GM21825 (cell line): Measurements from ENCODE around the gene MKNK1.

Experiments
- ATAC-seq: cut with Tn5 transposase; IDR thresholded peaks from one replicate; pipeline ENCODE4 v1.9.1; 2021; ENCODE audit warnings: mild to moderate bottlenecking, moderate library complexity; ENCODE audit not compliant: unreplicated experiment

The MKNK1 gene

DNA sequence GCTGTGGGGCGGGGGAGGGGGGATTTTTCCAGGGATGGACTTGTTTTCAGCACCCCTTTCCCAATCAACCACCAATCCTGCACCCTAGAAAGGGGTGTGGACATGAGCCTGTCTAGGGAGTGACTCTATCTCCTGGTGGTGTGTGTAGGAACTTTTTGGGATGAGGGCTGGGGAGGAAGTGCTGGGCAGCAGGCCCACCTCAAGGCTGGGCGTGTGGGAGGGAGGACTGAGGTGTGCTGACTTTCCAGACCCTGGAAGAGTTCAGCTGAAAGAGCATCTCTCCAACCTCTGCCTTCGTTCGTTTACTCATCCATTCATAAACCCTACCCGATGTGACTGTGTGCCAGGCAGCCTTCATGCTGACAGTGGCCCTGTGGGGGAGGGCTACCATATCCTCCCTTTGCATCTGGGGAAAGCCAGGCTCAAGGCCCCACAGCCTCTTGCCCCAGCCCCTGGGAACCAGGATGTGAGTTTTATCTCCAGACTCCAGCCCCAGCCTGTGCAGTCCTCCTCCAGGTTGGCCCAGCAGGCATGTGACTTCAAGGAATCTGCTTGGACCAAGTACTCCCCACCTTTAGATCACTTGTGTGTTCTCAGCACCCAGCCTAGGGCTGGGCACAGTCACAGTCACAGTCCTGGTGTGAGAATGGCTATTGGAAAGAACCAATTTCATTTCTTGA lies 59.4 kb downstream of the MKNK1 start:
- ATAC-seq = no peak

DNA sequence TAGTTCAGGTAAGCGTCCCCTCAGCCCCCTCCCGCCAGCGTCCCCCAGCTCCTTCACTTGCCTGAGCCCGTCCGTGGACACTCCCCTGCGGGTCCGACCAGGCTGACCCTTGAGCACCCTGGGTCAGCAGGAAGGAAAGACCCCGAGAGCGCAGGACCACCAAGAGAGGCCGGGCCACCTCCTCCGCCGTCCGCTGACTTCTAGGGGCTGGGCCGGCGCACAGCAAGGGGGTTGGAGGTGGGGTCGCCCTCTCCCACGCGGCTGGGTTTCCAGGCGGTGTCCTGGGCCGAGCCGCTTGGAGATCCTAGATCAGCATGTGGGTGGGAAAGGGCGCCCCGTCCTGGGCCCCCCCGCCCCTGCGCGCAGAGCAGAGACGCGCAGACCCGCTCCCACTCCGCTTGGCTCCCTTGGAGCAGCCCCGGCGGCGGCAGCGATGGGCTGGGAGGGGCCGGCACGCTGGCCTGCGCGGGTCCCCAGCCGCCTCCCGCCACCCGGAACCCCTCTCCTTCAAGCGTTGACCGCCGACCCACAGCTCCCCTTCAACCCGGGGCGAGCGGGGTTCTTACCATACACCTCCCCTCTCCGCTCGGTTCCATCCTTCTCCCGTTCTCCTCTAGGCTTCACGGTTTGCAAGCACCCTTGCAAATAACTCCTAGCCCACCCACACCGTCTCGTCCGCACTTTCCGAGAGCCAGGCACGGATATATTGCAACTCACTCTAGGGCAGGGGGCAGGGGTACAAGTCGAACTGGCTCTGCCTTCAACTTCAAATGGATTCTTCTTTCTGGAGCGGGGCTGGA lies 60.1 kb downstream of the MKNK1 start:
- no peak for ATAC-seq

DNA sequence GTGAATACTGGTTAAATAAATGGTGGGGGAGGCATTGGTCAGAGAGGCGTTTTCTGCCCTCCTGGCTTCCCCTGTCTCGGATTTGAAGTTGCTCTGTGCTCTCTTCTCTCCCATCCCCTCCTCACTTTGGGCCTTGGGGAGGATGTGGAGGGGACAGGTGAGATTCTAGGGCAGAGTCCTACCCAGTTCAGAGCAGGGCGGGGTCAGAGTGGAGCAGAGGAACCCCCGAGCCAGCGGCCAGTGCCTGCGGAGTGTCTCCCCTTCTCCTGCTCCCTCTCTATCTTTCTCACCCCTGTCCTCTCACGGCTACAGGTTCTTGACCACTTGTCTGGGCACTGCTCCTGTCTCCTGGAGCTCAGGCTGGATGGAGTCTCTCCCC lies 60.7 kb downstream of the MKNK1 start:
- no peak for ATAC-seq

DNA sequence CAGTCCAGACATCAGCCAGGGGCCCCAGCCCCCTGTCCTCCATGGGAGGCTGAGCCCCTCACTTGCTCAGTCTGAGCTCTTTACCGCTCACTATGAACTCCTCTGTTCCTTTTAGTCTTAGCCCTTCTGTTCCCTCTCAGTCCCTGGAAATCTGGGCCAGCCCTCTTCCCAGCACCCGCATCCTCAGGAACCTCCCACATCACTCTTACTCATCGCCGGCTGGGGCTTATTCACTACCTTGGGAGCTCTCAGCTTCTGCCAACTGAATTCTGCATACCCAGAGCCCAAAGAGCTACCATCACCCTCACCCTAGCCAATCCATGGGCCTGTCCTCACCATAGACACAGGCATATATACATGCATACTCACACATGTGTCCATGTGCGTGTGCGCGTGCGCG lies 64.1 kb downstream of the MKNK1 start:
- ATAC-seq = no peak

DNA sequence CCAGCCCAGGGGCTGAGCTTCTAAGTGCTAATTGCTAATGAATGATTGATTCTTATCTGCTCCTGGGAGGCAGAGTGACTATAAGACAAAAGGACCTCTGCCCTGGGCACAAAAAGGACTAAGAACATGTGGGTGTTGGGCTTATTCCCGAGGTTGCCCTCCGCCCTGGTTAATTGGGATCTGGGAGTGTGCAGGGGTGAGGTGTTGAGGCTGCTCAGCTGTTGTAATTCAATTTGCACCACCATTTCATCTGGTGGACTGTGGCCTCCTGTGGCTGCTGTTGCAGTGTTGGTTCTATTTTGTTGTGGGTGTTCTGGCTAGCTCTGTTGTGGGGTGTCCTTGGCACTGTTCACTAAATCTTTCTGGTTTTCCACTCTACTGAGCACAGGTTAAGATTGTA lies 65.9 kb downstream of the MKNK1 start:
- ATAC-seq = no peak

DNA sequence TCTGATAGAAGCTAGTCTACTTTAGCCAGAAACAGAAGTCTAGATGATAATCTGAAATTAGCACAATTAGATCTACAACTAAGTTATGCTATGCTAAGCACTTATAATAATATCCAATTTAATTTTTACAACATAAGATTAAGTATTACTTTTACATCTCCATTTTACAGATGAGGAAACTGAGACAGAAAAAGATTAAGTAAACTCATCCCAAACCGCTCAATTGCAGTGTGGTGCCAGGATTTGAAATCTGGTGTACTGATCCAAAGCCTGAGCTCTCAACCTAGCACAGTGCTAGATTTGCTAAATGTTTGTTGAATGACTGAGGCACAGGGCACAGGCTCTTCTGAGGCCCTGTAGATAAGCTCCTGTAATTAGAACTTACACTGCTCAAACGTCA lies 66.4 kb downstream of the MKNK1 start:
- no peak for ATAC-seq

DNA sequence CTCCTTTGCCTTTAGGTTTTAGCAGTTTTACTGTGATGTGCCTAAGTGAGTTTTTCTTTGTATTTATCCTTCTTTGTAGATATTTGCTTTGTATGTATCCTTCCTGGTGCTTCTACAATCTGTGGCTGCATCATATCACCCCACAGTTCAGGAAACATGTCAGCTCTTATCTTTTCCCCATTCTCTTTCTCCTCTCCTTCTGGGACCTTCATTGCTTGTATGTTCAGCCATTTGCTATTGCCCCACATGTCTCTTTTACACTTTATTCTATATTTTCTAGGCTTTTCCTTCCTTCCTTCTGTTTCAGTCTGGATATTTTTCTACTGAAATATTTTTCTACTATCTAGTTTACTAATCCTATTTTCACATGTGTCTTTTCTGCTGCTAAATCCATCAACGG lies 67.5 kb downstream of the MKNK1 start:
- no peak for ATAC-seq

DNA sequence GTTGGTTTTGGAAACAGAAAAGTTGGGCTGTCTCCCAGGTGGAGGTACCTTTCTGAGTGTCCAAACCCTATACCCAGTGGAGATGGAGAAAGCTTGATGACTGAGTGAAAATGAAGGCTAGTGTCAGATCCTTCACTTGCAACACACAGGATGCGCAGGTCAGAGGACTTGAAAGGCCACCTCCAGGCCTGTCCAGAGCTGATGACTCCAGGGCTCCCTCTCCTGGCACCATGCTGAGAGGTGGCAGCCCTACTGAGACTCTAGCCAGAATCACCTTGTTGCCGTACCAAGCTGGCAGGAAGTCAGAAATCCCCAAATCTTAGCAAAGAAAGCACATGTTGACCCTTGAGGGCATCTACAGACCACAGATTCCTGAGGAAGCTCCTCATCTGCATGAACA lies 69.0 kb downstream of the MKNK1 start:
- ATAC-seq = no peak

DNA sequence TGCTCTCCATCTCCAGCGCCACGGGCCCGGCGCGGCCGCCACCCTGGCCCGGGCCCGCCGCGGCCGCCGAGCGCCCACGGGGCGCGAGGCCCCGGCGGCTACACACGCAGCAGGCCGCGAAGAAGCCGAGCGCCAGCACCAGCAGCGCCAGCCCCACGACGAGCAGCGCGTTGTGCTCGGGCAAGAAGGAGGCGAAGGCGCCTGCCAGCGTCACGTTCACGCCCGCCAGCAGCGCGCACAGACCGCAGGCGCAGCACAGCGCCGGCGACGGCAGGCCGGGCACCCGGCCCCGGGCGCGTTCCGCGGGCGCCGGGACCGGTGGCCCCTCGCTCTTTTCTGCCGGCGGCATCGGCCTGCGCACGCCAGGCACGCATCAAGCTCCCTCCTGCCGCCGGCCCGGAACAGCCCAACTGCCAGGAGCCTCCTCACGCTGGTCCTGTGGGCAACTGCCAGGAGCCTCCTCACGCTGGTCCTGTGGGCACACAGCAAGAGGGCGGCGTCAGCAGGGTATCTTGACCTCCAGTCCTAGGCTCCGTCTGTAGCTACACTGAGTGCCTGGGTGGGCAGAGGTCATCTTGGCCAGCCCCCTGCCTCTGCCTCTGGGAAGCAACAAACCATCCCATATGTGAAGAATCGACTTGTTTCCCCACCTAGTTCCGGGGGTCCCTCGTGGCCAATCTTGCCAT lies 70.7 kb downstream of the MKNK1 start:
- no peak for ATAC-seq

DNA sequence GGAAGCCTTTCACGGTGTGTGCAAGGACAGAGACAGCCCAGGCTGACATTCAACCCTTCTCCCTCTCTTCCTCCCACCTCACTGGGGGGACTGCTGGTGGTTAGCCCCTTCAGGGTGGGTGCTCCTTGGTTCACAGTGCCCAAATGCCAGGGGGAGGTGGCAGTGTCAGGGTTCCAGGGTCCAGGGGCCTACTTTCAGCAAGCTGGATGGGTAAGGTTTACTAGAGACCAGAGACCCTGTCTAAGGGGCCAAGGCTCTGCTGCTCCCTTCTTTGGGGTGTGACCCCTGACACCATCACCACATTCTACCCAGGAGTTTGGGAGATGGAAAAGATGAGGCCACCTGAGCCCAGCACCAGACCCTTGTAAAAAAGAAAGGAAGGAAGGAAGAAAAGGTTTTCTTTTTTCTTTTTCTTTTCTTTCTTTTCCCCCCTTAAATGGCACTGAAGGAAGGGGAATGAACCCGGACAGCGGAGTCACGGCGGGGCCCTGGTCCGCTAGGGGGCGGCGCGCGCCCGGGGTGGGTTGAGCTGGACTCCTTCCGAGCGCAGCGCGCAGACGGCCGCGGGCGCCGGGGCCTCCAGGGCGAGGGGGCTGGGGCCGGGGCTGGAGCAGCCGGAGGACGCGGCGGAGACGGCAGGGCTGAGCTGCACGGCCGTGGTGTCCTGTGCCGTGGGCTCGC lies 71.4 kb downstream of the MKNK1 start:
- no peak for ATAC-seq

DNA sequence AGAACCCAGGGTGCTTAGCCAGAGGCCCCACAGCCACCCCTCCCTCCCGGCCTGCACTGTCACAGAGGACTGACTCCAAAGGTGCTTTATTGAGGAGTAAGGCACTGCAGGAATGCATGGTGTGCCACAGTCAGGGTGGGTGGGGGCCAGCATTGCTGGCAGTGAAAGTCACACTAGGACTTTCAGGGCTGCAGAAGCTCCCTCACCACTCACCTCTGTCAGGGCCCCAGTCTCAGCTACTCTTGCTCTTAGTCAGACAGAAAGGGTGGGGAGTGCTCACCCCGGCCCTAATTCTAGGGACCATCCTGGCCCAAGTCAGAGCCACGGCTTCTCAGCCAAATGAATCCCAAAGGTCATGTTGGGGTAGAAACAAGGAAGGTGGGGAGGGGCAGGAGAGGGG lies 72.0 kb downstream of the MKNK1 start:
- no peak for ATAC-seq

DNA sequence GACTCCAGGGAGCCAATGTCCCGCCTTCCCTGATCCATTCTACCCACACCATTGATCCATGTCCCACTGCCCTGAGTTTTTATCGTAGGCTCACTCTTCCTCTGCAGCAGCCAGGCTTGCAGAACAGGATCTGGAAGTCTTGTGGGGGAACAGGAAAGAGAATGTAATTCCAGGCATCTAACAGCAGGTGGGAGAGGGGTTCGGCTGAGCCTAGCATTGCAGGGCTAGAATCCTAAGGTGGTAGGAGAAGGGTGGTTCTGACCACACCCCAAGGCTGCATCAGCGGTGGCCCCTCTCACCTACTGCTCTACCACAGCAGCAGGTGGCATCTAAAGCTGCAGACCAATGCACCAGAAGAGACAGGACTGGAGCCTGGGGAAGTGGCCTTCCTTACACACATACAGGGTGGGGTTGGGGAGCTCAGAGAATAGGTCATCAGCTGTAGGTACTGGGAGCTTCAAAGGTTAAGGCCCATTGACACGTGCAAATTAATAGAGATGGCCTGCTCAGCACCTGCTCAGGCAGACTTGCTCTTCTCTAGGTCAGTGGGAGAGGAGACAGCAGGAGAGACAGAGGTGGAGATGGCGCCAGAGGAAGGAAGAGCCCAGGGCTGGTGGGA lies 73.2 kb downstream of the MKNK1 start:
- ATAC-seq = no peak

DNA sequence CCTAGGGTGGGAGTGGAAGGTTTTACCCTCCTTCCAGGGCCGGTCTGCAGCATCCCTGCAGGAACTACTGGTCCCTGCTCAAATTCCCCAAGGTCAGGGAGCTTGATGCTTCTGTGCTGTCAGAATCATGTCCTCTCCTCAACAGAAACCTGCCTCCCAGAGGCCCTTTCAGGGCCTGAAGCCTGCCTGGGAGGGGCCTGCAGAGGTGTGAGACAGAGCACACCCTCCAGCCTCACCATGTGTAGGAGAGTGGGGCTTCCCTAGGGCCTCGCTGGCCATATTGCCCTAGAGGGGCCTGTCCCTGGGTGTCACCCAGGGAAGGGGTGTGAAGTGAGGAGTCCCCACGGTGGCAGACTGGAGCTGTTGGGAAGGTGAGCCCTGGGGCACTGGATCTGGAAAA lies 73.8 kb downstream of the MKNK1 start:
- ATAC-seq = no peak

DNA sequence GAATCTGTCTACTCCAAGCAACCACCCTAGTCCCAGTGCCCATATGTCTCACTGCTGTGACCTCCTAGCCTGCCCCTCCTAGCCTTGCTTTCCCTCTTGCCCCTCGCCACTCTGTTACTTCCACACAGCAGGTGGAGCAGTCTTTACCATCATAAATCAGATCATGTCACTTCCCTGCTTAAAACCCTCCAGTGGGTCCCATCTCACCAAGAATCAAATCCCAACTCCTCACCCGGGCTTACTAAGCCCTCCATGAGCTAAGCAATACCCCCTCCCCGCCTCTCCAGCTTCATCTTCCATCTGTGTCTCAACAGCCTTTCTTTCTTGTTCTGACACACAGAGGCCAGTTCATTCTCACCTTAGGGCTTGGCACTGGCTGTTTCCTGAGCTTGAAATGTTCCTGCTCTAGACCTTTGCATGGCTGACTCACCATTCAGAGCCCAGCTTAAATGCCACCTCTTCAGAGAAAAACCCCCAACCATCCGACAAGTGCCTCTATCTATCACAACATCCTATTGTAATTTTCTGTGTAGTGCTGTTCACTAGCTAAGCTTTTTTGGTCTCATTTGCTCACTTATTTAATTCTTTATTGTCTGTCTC lies 74.9 kb downstream of the MKNK1 start:
- no peak for ATAC-seq

DNA sequence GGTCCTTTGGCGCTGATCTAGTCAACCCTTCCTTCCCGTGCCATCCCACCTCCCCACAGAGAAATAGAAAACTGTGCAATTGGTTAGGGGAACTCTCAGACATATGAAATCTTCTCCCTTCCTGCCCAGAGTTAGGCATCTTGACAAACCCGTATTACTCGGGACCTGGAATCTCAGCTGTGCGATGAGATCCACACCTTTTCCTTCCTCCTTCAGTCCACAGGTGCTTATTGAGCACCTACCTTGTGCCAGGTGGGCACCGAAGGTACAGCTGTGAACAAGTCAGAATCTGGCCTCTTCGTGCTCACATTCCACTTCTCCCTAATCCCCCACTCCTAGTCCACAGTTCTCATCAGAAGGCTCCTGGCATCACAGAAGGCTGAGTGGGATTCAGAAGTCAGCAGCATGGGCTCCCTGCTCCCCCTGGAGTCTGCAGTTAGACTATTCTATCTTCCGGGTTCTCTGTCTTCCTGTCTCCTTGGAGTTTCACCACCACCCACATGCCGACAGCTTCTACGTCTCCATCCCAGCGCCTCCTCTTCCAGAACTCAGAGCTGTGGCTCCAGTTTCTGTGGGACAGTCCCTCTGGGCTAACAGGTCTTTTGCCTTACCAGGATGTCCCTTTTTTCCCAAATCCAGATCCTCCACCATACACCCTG lies 75.6 kb downstream of the MKNK1 start:
- no peak for ATAC-seq

DNA sequence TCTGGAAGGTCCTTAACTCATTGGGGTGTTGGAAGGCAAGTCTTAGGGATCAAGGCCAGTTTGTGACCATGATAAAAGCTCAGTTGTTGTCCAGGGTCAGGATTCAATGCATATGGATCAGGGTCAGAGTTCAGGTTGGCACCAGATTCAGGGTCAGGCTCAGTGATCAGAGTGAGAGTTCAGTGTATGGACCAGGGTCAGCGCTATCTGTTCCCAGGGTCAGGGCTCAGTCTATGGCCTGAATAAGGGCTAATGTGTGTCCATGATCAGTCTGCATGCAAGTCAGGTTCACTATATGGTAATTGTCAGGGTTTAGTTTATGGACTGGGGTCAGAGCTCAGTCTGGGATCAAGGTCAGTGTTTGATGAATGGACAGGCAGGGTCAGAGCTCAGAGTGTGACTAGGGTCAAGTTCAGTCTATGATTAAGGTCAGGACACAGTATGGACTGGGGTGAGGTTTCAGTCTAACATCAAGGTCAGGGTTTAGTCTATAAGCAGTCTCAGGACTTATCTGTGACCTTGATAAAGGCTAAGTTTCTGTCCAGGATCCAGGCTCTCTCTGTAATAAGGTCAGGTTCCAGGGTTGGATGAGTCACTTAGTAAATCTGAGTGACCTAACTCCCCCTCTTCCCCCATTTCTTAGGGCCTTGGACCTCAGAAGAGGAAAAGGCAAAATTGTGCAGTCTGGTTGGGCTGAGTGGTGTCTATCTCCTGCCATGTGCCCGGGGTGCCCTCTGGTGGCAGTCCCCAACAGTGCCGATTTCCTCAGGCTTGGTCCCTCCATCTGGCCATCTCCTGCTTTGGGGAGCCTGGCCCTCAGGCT lies 76.4 kb downstream of the MKNK1 start:
- no peak for ATAC-seq

DNA sequence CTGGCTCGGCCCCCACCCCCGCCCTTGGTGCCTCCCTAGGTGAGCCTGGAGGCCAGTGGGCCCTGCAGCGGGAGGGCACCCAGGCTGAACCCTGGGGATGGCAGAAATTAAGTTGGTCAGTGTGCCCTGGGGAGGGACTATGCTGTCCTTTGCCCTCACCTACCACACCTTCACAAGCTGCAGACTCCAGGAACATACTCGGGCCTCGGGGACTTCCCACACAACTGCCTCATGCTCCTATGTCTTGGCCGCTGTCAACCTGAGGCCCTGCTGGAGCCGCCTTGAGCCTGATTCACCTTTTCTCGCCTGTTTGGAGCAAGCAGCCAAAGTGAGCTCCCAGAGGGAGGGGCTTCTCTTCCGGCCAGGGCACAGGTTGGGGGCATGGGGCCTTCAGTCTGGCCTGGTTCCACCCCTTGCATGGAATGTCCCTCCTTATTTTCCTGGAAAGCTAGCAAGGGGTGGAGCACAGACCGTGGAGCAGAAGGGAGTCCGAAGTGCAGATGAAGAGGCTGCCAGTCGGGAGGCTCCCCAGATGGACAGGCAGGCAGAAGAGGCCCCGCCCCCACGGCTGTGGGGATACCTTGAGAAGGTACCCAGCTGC lies 77.3 kb downstream of the MKNK1 start:
- no peak for ATAC-seq

DNA sequence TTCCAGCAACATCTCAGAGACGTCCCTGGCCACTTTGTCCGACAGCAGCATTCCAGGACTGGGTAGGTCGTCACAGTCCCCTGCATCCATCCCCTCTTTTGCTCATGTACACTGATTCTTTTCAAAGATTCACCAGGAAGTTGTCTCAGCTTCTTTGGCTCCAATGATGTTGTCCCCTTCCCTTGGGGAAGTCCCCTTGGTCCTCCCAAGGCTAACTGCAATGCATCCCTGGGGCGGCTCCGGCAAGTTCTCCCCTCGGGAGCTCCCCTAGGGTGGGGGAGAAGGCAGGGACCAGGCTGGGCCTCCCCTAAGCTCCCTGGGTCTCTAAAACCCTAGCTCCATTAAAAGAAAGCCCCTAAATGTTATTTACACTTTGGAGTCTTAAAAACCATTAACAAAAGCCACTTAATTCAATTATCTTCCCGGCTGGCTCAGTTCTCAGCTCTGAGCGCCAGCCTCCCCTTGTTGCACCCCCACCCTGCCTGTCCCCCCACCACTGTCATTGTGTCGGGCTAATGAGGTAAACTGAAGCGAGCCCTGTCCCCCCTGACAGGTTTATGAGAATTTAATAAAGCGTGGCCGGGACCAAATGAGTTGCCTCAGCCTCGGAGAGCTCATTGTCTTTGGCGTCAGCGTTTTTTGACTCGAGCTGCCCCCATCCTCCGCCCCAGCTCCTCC lies 77.9 kb downstream of the MKNK1 start:
- ATAC-seq = no peak
